ENCODE measurements around the gene ORM2.

GRCh38 chr9:114350636-114351401, 21.1 kb downstream of the ORM2 start:
- TF ChIP-seq, protein P1, sequence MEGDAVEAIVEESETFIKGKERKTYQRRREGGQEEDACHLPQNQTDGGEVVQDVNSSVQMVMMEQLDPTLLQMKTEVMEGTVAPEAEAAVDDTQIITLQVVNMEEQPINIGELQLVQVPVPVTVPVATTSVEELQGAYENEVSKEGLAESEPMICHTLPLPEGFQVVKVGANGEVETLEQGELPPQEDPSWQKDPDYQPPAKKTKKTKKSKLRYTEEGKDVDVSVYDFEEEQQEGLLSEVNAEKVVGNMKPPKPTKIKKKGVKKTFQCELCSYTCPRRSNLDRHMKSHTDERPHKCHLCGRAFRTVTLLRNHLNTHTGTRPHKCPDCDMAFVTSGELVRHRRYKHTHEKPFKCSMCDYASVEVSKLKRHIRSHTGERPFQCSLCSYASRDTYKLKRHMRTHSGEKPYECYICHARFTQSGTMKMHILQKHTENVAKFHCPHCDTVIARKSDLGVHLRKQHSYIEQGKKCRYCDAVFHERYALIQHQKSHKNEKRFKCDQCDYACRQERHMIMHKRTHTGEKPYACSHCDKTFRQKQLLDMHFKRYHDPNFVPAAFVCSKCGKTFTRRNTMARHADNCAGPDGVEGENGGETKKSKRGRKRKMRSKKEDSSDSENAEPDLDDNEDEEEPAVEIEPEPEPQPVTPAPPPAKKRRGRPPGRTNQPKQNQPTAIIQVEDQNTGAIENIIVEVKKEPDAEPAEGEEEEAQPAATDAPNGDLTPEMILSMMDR (IDR thresholded peaks at IDR 0.05): no peak
- TF ChIP-seq POLR2A (IDR thresholded peaks at IDR 0.05): no peak

All from esophagus squamous epithelium (tissue), 4 donors.